DND-41 (cell line): ENCODE measurements around the gene FSCN2.

Experiments used
- ATAC-seq: fragments of 200-7000 bp; cut with Tn5 transposase; 3 replicates; pipeline ENCODE4 v1.9.1; 2021; ENCODE audit warnings: low read depth; ENCODE audit not compliant: insufficient read depth
- DNase-seq: peaks from one replicate; pipeline ENCODE4 v3.0.0-alpha.2; 2020
- H2AFZ ChIP-seq: 2 replicates; pipeline ENCODE4 v1.6.0; 2012; ENCODE audit warnings: low read depth, low read length
- H3K27ac ChIP-seq: 2 replicates; pipeline ENCODE4 v1.5.1; 2012; ENCODE audit warnings: low read length, inconsistent platforms
- H3K27me3 ChIP-seq: fragments of 200-600 bp; sonication (generic); 2 replicates; pipeline ENCODE4 v1.6.0; 2012; ENCODE audit warnings: low read length, mild to moderate bottlenecking, inconsistent platforms; ENCODE audit not compliant: insufficient read depth, poor library complexity
- H3K36me3 ChIP-seq: 2 replicates; pipeline ENCODE4 v1.5.1; 2012; ENCODE audit warnings: low read length, inconsistent platforms; ENCODE audit not compliant: insufficient read depth
- H3K4me1 ChIP-seq: 2 replicates; pipeline ENCODE4 v1.5.1; 2012; ENCODE audit warnings: mild to moderate bottlenecking, low read length; ENCODE audit not compliant: insufficient read depth
- H3K4me2 ChIP-seq: 2 replicates; pipeline ENCODE4 v1.6.0; 2012; ENCODE audit warnings: mild to moderate bottlenecking, moderate library complexity, low read length, inconsistent platforms; ENCODE audit not compliant: insufficient read depth
- H3K4me3 ChIP-seq, 2 experiments: fragments of 200-600 bp in 1 of 2; shearing (Covaris generic) in 1 of 2; 2 replicates each; pipeline ENCODE4 v1.5.1; 2012 to 2016; ENCODE audit warnings: inconsistent platforms in 2 of 2, low read length in 2 of 2, mild to moderate bottlenecking in 2 of 2, low read depth in 1 of 2, moderate library complexity in 1 of 2
- H3K79me2 ChIP-seq: 2 replicates; pipeline ENCODE4 v1.6.0; 2012; ENCODE audit warnings: low read length, inconsistent platforms; ENCODE audit not compliant: insufficient read depth
- H3K9ac ChIP-seq: 2 replicates; pipeline ENCODE4 v1.6.0; 2012; ENCODE audit warnings: low read depth, mild to moderate bottlenecking, inconsistent platforms, low read length, moderate library complexity
- H3K9me3 ChIP-seq: 2 replicates; pipeline ENCODE4 v1.5.1; 2012; ENCODE audit warnings: low read length, moderate library complexity, mild to moderate bottlenecking, inconsistent platforms; ENCODE audit not compliant: insufficient read depth, severe bottlenecking
- H4K20me1 ChIP-seq: 2 replicates; pipeline ENCODE4 v1.6.0; 2012; ENCODE audit warnings: low read length; ENCODE audit not compliant: insufficient read depth
- CTCF ChIP-seq: IDR thresholded peaks from 2 replicates; pipeline ENCODE4 v1.5.1; 2012; ENCODE audit warnings: borderline replicate concordance, low read length, moderate library complexity, mild to moderate bottlenecking; ENCODE audit not compliant: poor library complexity, severe bottlenecking; ENCODE audit errors: extremely low read depth
- EZH2 ChIP-seq: IDR thresholded peaks from 3 replicates; pipeline ENCODE4 v1.6.1; 2012; ENCODE audit warnings: borderline replicate concordance, low read depth, mild to moderate bottlenecking, moderate library complexity, low read length, inconsistent platforms; ENCODE audit not compliant: severe bottlenecking

FSCN2 gene

GRCh38 chr17:81517339-81518112 lies 10.7 kb upstream of the FSCN2 start:
- H3K9ac ChIP-seq = 0 out of 2 replicates have a peak overlapping the region, but pooled peaks have one; percentile 99
- no peak overlapping the region for H3K4me3 ChIP-seq

GRCh38 chr17:81518113-81518784 lies 9.9 kb upstream of the FSCN2 start:
- Histone ChIP-seq H3K9me3 (no peaks in the 10 kb centered on the region), H3K9ac (no peak overlapping the region), H3K4me2 (no peak overlapping the region), H3K27me3 (no peaks in the 10 kb centered on the region), H4K20me1 (peaks cover 28% of the 10 kb centered on the region), H3K4me1 (peaks cover 23% of the 10 kb centered on the region), H3K79me2 (peaks cover 38% of the 10 kb centered on the region), H3K36me3 (no peaks in the 10 kb centered on the region; the same call in 1 of the 2 replicates), H3K27ac (no peak overlapping the region), H3K4me3 (no peak overlapping the region), H2AFZ (no peak overlapping the region)
- no peak for TF ChIP-seq CTCF
- TF ChIP-seq EZH2 = no peak
- no peak for DNase-seq
- no peak for ATAC-seq

More at GRCh38 chr17:81517339-81518112, 10.7 kb upstream of the FSCN2 start:
- no peak for TF ChIP-seq EZH2
- TF ChIP-seq CTCF = no peak
- Histone ChIP-seq H3K4me2 (no peak overlapping the region), H4K20me1 (peaks cover 28% of the 10 kb centered on the region), H3K79me2 (peaks cover 43% of the 10 kb centered on the region), H2AFZ (no peak overlapping the region), H3K36me3 (peaks cover under 1% of the 10 kb centered on the region; the same call in 1 of the 2 replicates), H3K27ac (no peak overlapping the region), H3K4me1 (peaks cover 23% of the 10 kb centered on the region), H3K27me3 (no peaks in the 10 kb centered on the region), H3K9me3 (no peaks in the 10 kb centered on the region)
- no peak for ATAC-seq
- DNase-seq = no peak

GRCh38 chr17:81518785-81519283 lies 9.3 kb upstream of the FSCN2 start:
- H3K4me1 ChIP-seq = peaks cover 23% of the 10 kb centered on the region
- H3K36me3 ChIP-seq = no peaks in the 10 kb centered on the region; the same call in 1 of the 2 replicates
- no peak overlapping the region for H2AFZ ChIP-seq
- no peaks in the 10 kb centered on the region for H3K27me3 ChIP-seq
- DNase-seq (no peak), ATAC-seq (no peak)
- peaks cover 32% of the 10 kb centered on the region for H3K79me2 ChIP-seq
- H3K4me2 ChIP-seq = no peak overlapping the region
- H4K20me1 ChIP-seq = peaks cover 33% of the 10 kb centered on the region
- no peak overlapping the region for H3K9ac ChIP-seq
- TF ChIP-seq EZH2 (no peak), CTCF (no peak)
- no peak overlapping the region for H3K27ac ChIP-seq
- no peaks in the 10 kb centered on the region for H3K9me3 ChIP-seq
- H3K4me3 ChIP-seq = no peak overlapping the region
